NT2/D1 (cell line): ENCODE results near the gene CIC.

Source experiments
- SUZ12 ChIP-seq: IDR thresholded peaks from 2 replicates; pipeline ENCODE4 v1.6.1; 2011; ENCODE audit not compliant: insufficient read length, insufficient read depth; ENCODE audit errors: extremely low read depth
- ZNF274 ChIP-seq: IDR thresholded peaks from 2 replicates; pipeline ENCODE4 v1.6.1; 2011; ENCODE audit warnings: mild to moderate bottlenecking, low read depth, low read length

- TF ChIP-seq ZNF274: no peak
- no peak for TF ChIP-seq SUZ12
Measured at GRCh38 chr19:42323852-42324654, 55.0 kb downstream of the CIC start.
